ENCODE data around the gene PRKACB. TPM values are rescaled to one million over a fixed set of nuclear protein-coding genes. Genes with fewer than 3 reads are reported as not detected.

The PRKACB gene
- total RNA-seq, 2 experiments from 2014 or later = 16.6 to 38.5 TPM

GRCh38 chr1:84202126-84202525, 58.1 kb downstream of the PRKACB start:
- CTCF ChIA-PET (ENCODE audit: unreplicated experiment) = no interaction called here

GRCh38 chr1:84206375-84206774, 62.3 kb downstream of the PRKACB start:
- Histone ChIP-seq H4K20me1 (ENCODE audit: insufficient read depth, low read length) (no peaks in the 10 kb centered on the region), H3K4me1 (ENCODE audit: insufficient read depth, low read length, poor library complexity, severe bottlenecking) (no peaks in the 10 kb centered on the region), H3K9me3 (ENCODE audit: low read length) (no peaks in the 10 kb centered on the region), H3K9me2 (ENCODE audit: insufficient read depth, low read length) (no peaks in the 10 kb centered on the region), H3K4me2 (ENCODE audit: low read length) (no peak overlapping the region), H3K27ac (ENCODE audit: low read depth, low read length, poor library complexity, severe bottlenecking) (no peak overlapping the region), H3K4me3 (ENCODE audit: low read depth, low read length, poor library complexity, severe bottlenecking) (no peak overlapping the region), H2AFZ (ENCODE audit: low read length) (no peak overlapping the region), H3K36me3 (ENCODE audit: insufficient read depth, low read length) (peaks cover 30% of the 10 kb centered on the region), H3K79me2 (ENCODE audit: insufficient read depth, low read depth, low read length) (no peaks in the 10 kb centered on the region)
- no peak for DNase-seq (ENCODE audit: low spot score)
- intact Hi-C loops (cut with micrococcal nuclease; ENCODE audit: unreplicated experiment) = no loop called here
- CTCF ChIA-PET (ENCODE audit: unreplicated experiment) = no interaction called here
- POLR2A ChIA-PET = no interaction called here
- TF ChIP-seq CTCF (conservative IDR thresholded peaks at IDR 0.05; ENCODE audit: low read length) = no peak
- TF ChIP-seq EZH2phosphoT487 (IDR thresholded peaks at IDR 0.05; ENCODE audit: borderline replicate concordance, low read depth, low read length) = no peak
- no TSS peak for BruUV-seq (replicated peaks)

More at GRCh38 chr1:84202126-84202525, 58.1 kb downstream of the PRKACB start:
- no peak overlapping the region for H2AFZ ChIP-seq (ENCODE audit: low read length)
- H3K4me1 ChIP-seq (ENCODE audit: insufficient read depth, low read length, poor library complexity, severe bottlenecking) = no peaks in the 10 kb centered on the region
- no peak for DNase-seq (ENCODE audit: low spot score)
- no peak for TF ChIP-seq CTCF (conservative IDR thresholded peaks at IDR 0.05; ENCODE audit: low read length)
- no peak for TF ChIP-seq EZH2phosphoT487 (IDR thresholded peaks at IDR 0.05; ENCODE audit: borderline replicate concordance, low read depth, low read length)
- no peaks in the 10 kb centered on the region for H4K20me1 ChIP-seq (ENCODE audit: insufficient read depth, low read length)
- no peak overlapping the region for H3K4me3 ChIP-seq (ENCODE audit: low read depth, low read length, poor library complexity, severe bottlenecking)
- no peaks in the 10 kb centered on the region for H3K9me3 ChIP-seq (ENCODE audit: low read length)
- no peaks in the 10 kb centered on the region for H3K79me2 ChIP-seq (ENCODE audit: insufficient read depth, low read depth, low read length)
- BruUV-seq (replicated peaks) = no TSS peak
- intact Hi-C loops (cut with micrococcal nuclease; ENCODE audit: unreplicated experiment) = no loop called here
- H3K4me2 ChIP-seq (ENCODE audit: low read length) = no peak overlapping the region
- no peak overlapping the region for H3K27ac ChIP-seq (ENCODE audit: low read depth, low read length, poor library complexity, severe bottlenecking)
- POLR2A ChIA-PET = interaction anchor here (0.9 kb wide), 1 partner anchor 35 kb away, joined by 4 read pairs; no protein-coding TSS in a partner anchor
- H3K36me3 ChIP-seq (ENCODE audit: insufficient read depth, low read length) = peaks cover 51% of the 10 kb centered on the region
- H3K9me2 ChIP-seq (ENCODE audit: insufficient read depth, low read length) = no peaks in the 10 kb centered on the region

- Histone ChIP-seq H2AFZ (ENCODE audit: low read length) (no peak overlapping the region), H3K4me1 (ENCODE audit: insufficient read depth, low read length, poor library complexity, severe bottlenecking) (no peaks in the 10 kb centered on the region), H3K27ac (ENCODE audit: low read depth, low read length, poor library complexity, severe bottlenecking) (no peak overlapping the region), H3K79me2 (ENCODE audit: insufficient read depth, low read depth, low read length) (no peaks in the 10 kb centered on the region), H4K20me1 (ENCODE audit: insufficient read depth, low read length) (no peaks in the 10 kb centered on the region), H3K4me2 (ENCODE audit: low read length) (no peak overlapping the region), H3K9me3 (ENCODE audit: low read length) (no peaks in the 10 kb centered on the region), H3K36me3 (ENCODE audit: insufficient read depth, low read length) (peaks cover 25% of the 10 kb centered on the region), H3K4me3 (ENCODE audit: low read depth, low read length, poor library complexity, severe bottlenecking) (no peak overlapping the region), H3K9me2 (ENCODE audit: insufficient read depth, low read length) (no peaks in the 10 kb centered on the region)
- no peak for TF ChIP-seq EZH2phosphoT487 (IDR thresholded peaks at IDR 0.05; ENCODE audit: borderline replicate concordance, low read depth, low read length)
- TF ChIP-seq CTCF (conservative IDR thresholded peaks at IDR 0.05; ENCODE audit: low read length) = no peak
- intact Hi-C loops (cut with micrococcal nuclease; ENCODE audit: unreplicated experiment) = no loop called here
- ChIA-PET CTCF (ENCODE audit: unreplicated experiment) (no interaction called here), POLR2A (interaction anchor here (0.5 kb wide), 1 partner anchor 758 kb away, joined by 3 read pairs; no protein-coding TSS in a partner anchor)
- no peak for DNase-seq (ENCODE audit: low spot score)
- BruUV-seq (replicated peaks) = no TSS peak
These were observed 64.9 kb downstream of the PRKACB start for GRCh38 chr1:84208935-84209334.
